GM23338 (cell line): ENCODE data around the gene MRS2.

Experiments
- EZH2 ChIP-seq: fragments of 200-600 bp; sonication (generic); IDR thresholded peaks from one replicate; pipeline ENCODE4 v1.8.0; 2017; ENCODE audit warnings: antibody characterized with exemption, mild to moderate bottlenecking, low read depth; ENCODE audit not compliant: unreplicated experiment
- EZH2phosphoT487 ChIP-seq: fragments of 200-600 bp; sonication (generic); IDR thresholded peaks from one replicate; pipeline ENCODE4 v1.8.1; 2018; ENCODE audit warnings: antibody characterized with exemption; ENCODE audit not compliant: unreplicated experiment
- JUNB ChIP-seq: IDR thresholded peaks from one replicate; pipeline ENCODE4 v1.6.1; 2016; ENCODE audit warnings: antibody characterized with exemption; ENCODE audit not compliant: unreplicated experiment
- STAT1 ChIP-seq: IDR thresholded peaks from one replicate; pipeline ENCODE4 v1.6.1; 2016; ENCODE audit warnings: antibody characterized with exemption; ENCODE audit not compliant: unreplicated experiment
- TF ChIP-seq, protein P1 (sequence below), 2 experiments: fragments of 200-600 bp in 1 of 2; sonication (generic) in 1 of 2; conservative IDR thresholded peaks; 2 replicates each; pipeline versions ENCODE4 v1.5.1 to v1.6.1; 2016 to 2017; ENCODE audit warnings: antibody characterized with exemption in 2 of 2, low read depth in 2 of 2, mild to moderate bottlenecking in 2 of 2, moderate library complexity in 1 of 2

DNA sequence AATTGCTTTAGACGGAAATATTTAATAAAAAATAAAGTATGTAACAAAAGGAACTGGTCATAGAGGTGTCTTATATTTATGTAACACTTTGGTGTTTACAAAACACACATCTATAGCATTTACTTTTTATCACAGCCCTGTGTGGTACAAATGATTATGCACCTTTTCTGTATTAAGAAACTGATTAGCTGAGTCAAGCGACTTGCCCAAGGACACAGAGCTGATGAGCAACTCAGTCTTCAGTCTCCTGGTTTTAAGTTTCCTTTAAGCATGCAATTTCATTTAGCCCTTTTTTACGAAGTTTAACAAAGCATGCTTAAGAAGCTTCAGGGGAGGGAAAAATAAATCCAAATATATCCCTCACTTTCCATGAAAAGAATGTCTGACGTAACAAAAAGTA, 47.3 kb upstream of the MRS2 start:
- TF ChIP-seq JUNB (no peak), EZH2 (no peak), EZH2phosphoT487 (no peak), STAT1 (no peak)
- TF ChIP-seq, protein P1, sequence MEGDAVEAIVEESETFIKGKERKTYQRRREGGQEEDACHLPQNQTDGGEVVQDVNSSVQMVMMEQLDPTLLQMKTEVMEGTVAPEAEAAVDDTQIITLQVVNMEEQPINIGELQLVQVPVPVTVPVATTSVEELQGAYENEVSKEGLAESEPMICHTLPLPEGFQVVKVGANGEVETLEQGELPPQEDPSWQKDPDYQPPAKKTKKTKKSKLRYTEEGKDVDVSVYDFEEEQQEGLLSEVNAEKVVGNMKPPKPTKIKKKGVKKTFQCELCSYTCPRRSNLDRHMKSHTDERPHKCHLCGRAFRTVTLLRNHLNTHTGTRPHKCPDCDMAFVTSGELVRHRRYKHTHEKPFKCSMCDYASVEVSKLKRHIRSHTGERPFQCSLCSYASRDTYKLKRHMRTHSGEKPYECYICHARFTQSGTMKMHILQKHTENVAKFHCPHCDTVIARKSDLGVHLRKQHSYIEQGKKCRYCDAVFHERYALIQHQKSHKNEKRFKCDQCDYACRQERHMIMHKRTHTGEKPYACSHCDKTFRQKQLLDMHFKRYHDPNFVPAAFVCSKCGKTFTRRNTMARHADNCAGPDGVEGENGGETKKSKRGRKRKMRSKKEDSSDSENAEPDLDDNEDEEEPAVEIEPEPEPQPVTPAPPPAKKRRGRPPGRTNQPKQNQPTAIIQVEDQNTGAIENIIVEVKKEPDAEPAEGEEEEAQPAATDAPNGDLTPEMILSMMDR (conservative IDR thresholded peaks at IDR 0.05; ENCODE audit: low read depth in 2 of 2), result no peak
